ENCODE measurements around the gene ABL2.

DNA sequence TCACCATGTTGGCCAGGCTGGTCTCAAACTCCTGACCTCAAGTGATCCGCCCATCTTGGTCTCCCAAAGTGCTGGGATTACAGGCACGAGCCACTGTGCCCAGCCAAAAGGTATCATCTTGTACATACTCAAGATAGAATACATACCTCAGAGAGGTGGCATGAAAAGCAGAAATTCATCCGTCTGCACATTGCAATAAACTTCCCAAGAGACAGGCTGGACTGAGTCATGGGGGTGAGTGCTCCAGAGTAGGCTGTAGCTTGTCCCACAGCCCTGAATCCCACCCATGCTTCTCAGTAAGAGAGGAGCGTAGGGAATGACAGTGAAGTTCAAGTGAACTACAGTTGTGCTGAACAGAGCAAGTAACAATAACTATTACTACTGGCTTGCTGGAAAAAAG lies 127.9 kb downstream of the ABL2 start:
- TF ChIP-seq, protein P1, sequence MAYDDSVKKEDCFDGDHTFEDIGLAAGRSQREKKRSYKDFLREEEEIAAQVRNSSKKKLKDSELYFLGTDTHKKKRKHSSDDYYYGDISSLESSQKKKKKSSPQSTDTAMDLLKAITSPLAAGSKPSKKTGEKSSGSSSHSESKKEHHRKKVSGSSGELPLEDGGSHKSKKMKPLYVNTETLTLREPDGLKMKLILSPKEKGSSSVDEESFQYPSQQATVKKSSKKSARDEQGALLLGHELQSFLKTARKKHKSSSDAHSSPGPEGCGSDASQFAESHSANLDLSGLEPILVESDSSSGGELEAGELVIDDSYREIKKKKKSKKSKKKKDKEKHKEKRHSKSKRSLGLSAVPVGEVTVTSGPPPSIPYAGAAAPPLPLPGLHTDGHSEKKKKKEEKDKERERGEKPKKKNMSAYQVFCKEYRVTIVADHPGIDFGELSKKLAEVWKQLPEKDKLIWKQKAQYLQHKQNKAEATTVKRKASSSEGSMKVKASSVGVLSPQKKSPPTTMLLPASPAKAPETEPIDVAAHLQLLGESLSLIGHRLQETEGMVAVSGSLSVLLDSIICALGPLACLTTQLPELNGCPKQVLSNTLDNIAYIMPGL (CRISPR knock-in tag; IDR thresholded peaks at IDR 0.05): no peak
- TF ChIP-seq ZNF274 (IDR thresholded peaks at IDR 0.05; ENCODE audit: borderline replicate concordance, low read depth, low read length) (no peak), DPF2 (IDR thresholded peaks at IDR 0.05) (no peak), EZH2 (IDR thresholded peaks at IDR 0.05; ENCODE audit: borderline replicate concordance, low read depth, low read length) (no peak), ZNF766 (CRISPR knock-in tag; conservative IDR thresholded peaks at IDR 0.05) (no peak), ZNF354B (CRISPR knock-in tag; IDR thresholded peaks at IDR 0.05) (no peak), NFYB (IDR thresholded peaks at IDR 0.05; ENCODE audit: extremely low read depth, insufficient read length) (no peak), FOS (IDR thresholded peaks at IDR 0.05; ENCODE audit: extremely low read depth, insufficient read length) (no peak), CEBPG (CRISPR knock-in tag; IDR thresholded peaks at IDR 0.05) (no peak), CEBPG (tag; conservative IDR thresholded peaks at IDR 0.05 in 1 of 2, IDR thresholded peaks at IDR 0.05 in 1 of 2) (no peak), NFIC (IDR thresholded peaks at IDR 0.05) (no peak), NRF1 (conservative IDR thresholded peaks at IDR 0.05 in 1 of 2, IDR thresholded peaks at IDR 0.05 in 1 of 2) (no peak)
- TF ChIP-seq, protein P2, sequence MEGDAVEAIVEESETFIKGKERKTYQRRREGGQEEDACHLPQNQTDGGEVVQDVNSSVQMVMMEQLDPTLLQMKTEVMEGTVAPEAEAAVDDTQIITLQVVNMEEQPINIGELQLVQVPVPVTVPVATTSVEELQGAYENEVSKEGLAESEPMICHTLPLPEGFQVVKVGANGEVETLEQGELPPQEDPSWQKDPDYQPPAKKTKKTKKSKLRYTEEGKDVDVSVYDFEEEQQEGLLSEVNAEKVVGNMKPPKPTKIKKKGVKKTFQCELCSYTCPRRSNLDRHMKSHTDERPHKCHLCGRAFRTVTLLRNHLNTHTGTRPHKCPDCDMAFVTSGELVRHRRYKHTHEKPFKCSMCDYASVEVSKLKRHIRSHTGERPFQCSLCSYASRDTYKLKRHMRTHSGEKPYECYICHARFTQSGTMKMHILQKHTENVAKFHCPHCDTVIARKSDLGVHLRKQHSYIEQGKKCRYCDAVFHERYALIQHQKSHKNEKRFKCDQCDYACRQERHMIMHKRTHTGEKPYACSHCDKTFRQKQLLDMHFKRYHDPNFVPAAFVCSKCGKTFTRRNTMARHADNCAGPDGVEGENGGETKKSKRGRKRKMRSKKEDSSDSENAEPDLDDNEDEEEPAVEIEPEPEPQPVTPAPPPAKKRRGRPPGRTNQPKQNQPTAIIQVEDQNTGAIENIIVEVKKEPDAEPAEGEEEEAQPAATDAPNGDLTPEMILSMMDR (IDR thresholded peaks at IDR 0.05 in 2 of 3, conservative IDR thresholded peaks at IDR 0.05 in 1 of 3; ENCODE audit: insufficient read depth in 2 of 3, low read depth in 1 of 3, low read length in 3 of 3): no peak
